Measurements from ENCODE around the gene MYG1.

The MYG1 gene

GRCh38 chr12:53267306-53267998, 32.0 kb upstream of the MYG1 start:
- H3K9ac ChIP-seq (ENCODE audit: low read length in 2 of 2), result peak overlapping the region; percentile 55 to 69
- H3K9me3 ChIP-seq (ENCODE audit: control insufficient read depth in 2 of 2, low read length in 2 of 2), result no peaks in the 10 kb centered on the region
- H3K4me1 ChIP-seq (ENCODE audit: control insufficient read depth, insufficient read depth, low read length), result peaks cover 12% of the 10 kb centered on the region

GRCh38 chr12:53267999-53268629, 31.4 kb upstream of the MYG1 start, which contains the start of gene ESPL1:
ESPL1 (plus strand) TSS chr12:53268299; CDS start chr12:53268767, 468 bp downstream.
- H3K9me3 ChIP-seq (ENCODE audit: control insufficient read depth in 2 of 2, low read length in 2 of 2), result no peaks in the 10 kb centered on the region
- H3K27me3 ChIP-seq (ENCODE audit: control insufficient read depth in 1 of 2, insufficient read depth in 2 of 2, low read length in 2 of 2), result no peaks in the 10 kb centered on the region
- H3K27ac ChIP-seq (ENCODE audit: low read length), result no peak within 1 kb of the TSS
- no peaks in the 10 kb centered on the region for H3K36me3 ChIP-seq (ENCODE audit: control insufficient read depth in 2 of 2, insufficient read depth in 2 of 2, low read length in 2 of 2)
- peak within 1 kb of the TSS; percentile 88 to 90 for H3K4me3 ChIP-seq (ENCODE audit: low read length in 2 of 2)
- H3K9ac ChIP-seq (ENCODE audit: low read length in 2 of 2), result peak within 1 kb of the TSS; percentile 55 to 69
- peaks cover 12% of the 10 kb centered on the region for H3K4me1 ChIP-seq (ENCODE audit: control insufficient read depth, insufficient read depth, low read length)

More at GRCh38 chr12:53267306-53267998, 32.0 kb upstream of the MYG1 start:
- no peaks in the 10 kb centered on the region for H3K36me3 ChIP-seq (ENCODE audit: control insufficient read depth in 2 of 2, insufficient read depth in 2 of 2, low read length in 2 of 2)
- H3K27me3 ChIP-seq (ENCODE audit: control insufficient read depth in 1 of 2, insufficient read depth in 2 of 2, low read length in 2 of 2), result no peaks in the 10 kb centered on the region
- no peak overlapping the region for H3K27ac ChIP-seq (ENCODE audit: low read length)
- peak overlapping the region; percentile 88 to 90 for H3K4me3 ChIP-seq (ENCODE audit: low read length in 2 of 2)

- Histone ChIP-seq H3K9me3 (ENCODE audit: control insufficient read depth in 2 of 2, low read length in 2 of 2) (no peaks in the 10 kb centered on the region), H3K9ac (ENCODE audit: low read length in 2 of 2) (peak overlapping the region; percentile 55), H3K4me3 (ENCODE audit: low read length in 2 of 2) (peak overlapping the region; percentile 88 to 90), H3K27me3 (ENCODE audit: control insufficient read depth in 1 of 2, insufficient read depth in 2 of 2, low read length in 2 of 2) (no peaks in the 10 kb centered on the region), H3K27ac (ENCODE audit: low read length) (no peak overlapping the region), H3K36me3 (ENCODE audit: control insufficient read depth in 2 of 2, insufficient read depth in 2 of 2, low read length in 2 of 2) (no peaks in the 10 kb centered on the region), H3K4me1 (ENCODE audit: control insufficient read depth, insufficient read depth, low read length) (peaks cover 12% of the 10 kb centered on the region)
Observed at GRCh38 chr12:53268630-53269562, 30.6 kb upstream of the MYG1 start.

GRCh38 chr12:53274445-53274844, 25.1 kb upstream of the MYG1 start:
- no peaks in the 10 kb centered on the region for H3K36me3 ChIP-seq (ENCODE audit: control insufficient read depth in 2 of 2, insufficient read depth in 2 of 2, low read length in 2 of 2)
- H3K27me3 ChIP-seq (ENCODE audit: control insufficient read depth in 1 of 2, insufficient read depth in 2 of 2, low read length in 2 of 2), result no peaks in the 10 kb centered on the region
- H3K27ac ChIP-seq (ENCODE audit: low read length), result no peak overlapping the region
- H3K4me1 ChIP-seq (ENCODE audit: control insufficient read depth, insufficient read depth, low read length), result no peaks in the 10 kb centered on the region
- no peak overlapping the region for H3K9ac ChIP-seq (ENCODE audit: low read length in 2 of 2)
- no peak overlapping the region for H3K4me3 ChIP-seq (ENCODE audit: low read length in 2 of 2)
- H3K9me3 ChIP-seq (ENCODE audit: control insufficient read depth in 2 of 2, low read length in 2 of 2), result no peaks in the 10 kb centered on the region

GRCh38 chr12:53276511-53276910, 23.0 kb upstream of the MYG1 start:
- Histone ChIP-seq H3K9ac (ENCODE audit: low read length in 2 of 2) (no peak overlapping the region), H3K27me3 (ENCODE audit: control insufficient read depth in 1 of 2, insufficient read depth in 2 of 2, low read length in 2 of 2) (no peaks in the 10 kb centered on the region), H3K4me3 (ENCODE audit: low read length in 2 of 2) (no peak overlapping the region), H3K9me3 (ENCODE audit: control insufficient read depth in 2 of 2, low read length in 2 of 2) (no peaks in the 10 kb centered on the region), H3K4me1 (ENCODE audit: control insufficient read depth, insufficient read depth, low read length) (no peaks in the 10 kb centered on the region), H3K36me3 (ENCODE audit: control insufficient read depth in 2 of 2, insufficient read depth in 2 of 2, low read length in 2 of 2) (no peaks in the 10 kb centered on the region), H3K27ac (ENCODE audit: low read length) (no peak overlapping the region)

- H3K4me1 ChIP-seq (ENCODE audit: control insufficient read depth, insufficient read depth, low read length), result no peaks in the 10 kb centered on the region
Observed at GRCh38 chr12:53277981-53278380, 21.5 kb upstream of the MYG1 start.

GRCh38 chr12:53279283-53279869, 20.1 kb upstream of the MYG1 start:
- no peak overlapping the region for H3K9ac ChIP-seq (ENCODE audit: low read length in 2 of 2)
- no peaks in the 10 kb centered on the region for H3K27me3 ChIP-seq (ENCODE audit: control insufficient read depth in 1 of 2, insufficient read depth in 2 of 2, low read length in 2 of 2)
- no peaks in the 10 kb centered on the region for H3K4me1 ChIP-seq (ENCODE audit: control insufficient read depth, insufficient read depth, low read length)
- H3K27ac ChIP-seq (ENCODE audit: low read length), result no peak overlapping the region
- H3K36me3 ChIP-seq (ENCODE audit: control insufficient read depth in 2 of 2, insufficient read depth in 2 of 2, low read length in 2 of 2), result no peaks in the 10 kb centered on the region
- H3K4me3 ChIP-seq (ENCODE audit: low read length in 2 of 2), result no peak overlapping the region
- H3K9me3 ChIP-seq (ENCODE audit: control insufficient read depth in 2 of 2, low read length in 2 of 2), result no peaks in the 10 kb centered on the region

More at GRCh38 chr12:53277981-53278380, 21.5 kb upstream of the MYG1 start:
- H3K4me3 ChIP-seq (ENCODE audit: low read length in 2 of 2), result no peak overlapping the region
- no peaks in the 10 kb centered on the region for H3K9me3 ChIP-seq (ENCODE audit: control insufficient read depth in 2 of 2, low read length in 2 of 2)
- no peaks in the 10 kb centered on the region for H3K27me3 ChIP-seq (ENCODE audit: control insufficient read depth in 1 of 2, insufficient read depth in 2 of 2, low read length in 2 of 2)
- no peaks in the 10 kb centered on the region for H3K36me3 ChIP-seq (ENCODE audit: control insufficient read depth in 2 of 2, insufficient read depth in 2 of 2, low read length in 2 of 2)
- H3K9ac ChIP-seq (ENCODE audit: low read length in 2 of 2), result no peak overlapping the region
- no peak overlapping the region for H3K27ac ChIP-seq (ENCODE audit: low read length)

- H3K36me3 ChIP-seq (ENCODE audit: control insufficient read depth in 2 of 2, insufficient read depth in 2 of 2, low read length in 2 of 2), result no peaks in the 10 kb centered on the region
- H3K9ac ChIP-seq (ENCODE audit: low read length in 2 of 2), result no peak overlapping the region
- no peak overlapping the region for H3K27ac ChIP-seq (ENCODE audit: low read length)
- no peaks in the 10 kb centered on the region for H3K27me3 ChIP-seq (ENCODE audit: control insufficient read depth in 1 of 2, insufficient read depth in 2 of 2, low read length in 2 of 2)
- no peaks in the 10 kb centered on the region for H3K4me1 ChIP-seq (ENCODE audit: control insufficient read depth, insufficient read depth, low read length)
- no peaks in the 10 kb centered on the region for H3K9me3 ChIP-seq (ENCODE audit: control insufficient read depth in 2 of 2, low read length in 2 of 2)
- H3K4me3 ChIP-seq (ENCODE audit: low read length in 2 of 2), result no peak overlapping the region
Observed at GRCh38 chr12:53279888-53280498, 19.5 kb upstream of the MYG1 start.

GRCh38 chr12:53286448-53286847, 13.0 kb upstream of the MYG1 start:
- H3K4me1 ChIP-seq (ENCODE audit: control insufficient read depth, insufficient read depth, low read length), result peaks cover 3% of the 10 kb centered on the region
- peak overlapping the region in 1 of 2 donors; percentile 21 for H3K9ac ChIP-seq (ENCODE audit: low read length in 2 of 2)
- no peaks in the 10 kb centered on the region for H3K36me3 ChIP-seq (ENCODE audit: control insufficient read depth in 2 of 2, insufficient read depth in 2 of 2, low read length in 2 of 2)
- H3K27ac ChIP-seq (ENCODE audit: low read length), result no peak overlapping the region
- H3K4me3 ChIP-seq (ENCODE audit: low read length in 2 of 2), result no peak overlapping the region
- H3K27me3 ChIP-seq (ENCODE audit: control insufficient read depth in 1 of 2, insufficient read depth in 2 of 2, low read length in 2 of 2), result no peaks in the 10 kb centered on the region
- H3K9me3 ChIP-seq (ENCODE audit: control insufficient read depth in 2 of 2, low read length in 2 of 2), result no peaks in the 10 kb centered on the region

GRCh38 chr12:53287741-53288216, 11.7 kb upstream of the MYG1 start:
- peaks cover 3% of the 10 kb centered on the region for H3K4me1 ChIP-seq (ENCODE audit: control insufficient read depth, insufficient read depth, low read length)
- peak overlapping the region in 1 of 2 donors; percentile 22 for H3K9ac ChIP-seq (ENCODE audit: low read length in 2 of 2)
- H3K9me3 ChIP-seq (ENCODE audit: control insufficient read depth in 2 of 2, low read length in 2 of 2), result no peaks in the 10 kb centered on the region
- no peaks in the 10 kb centered on the region for H3K36me3 ChIP-seq (ENCODE audit: control insufficient read depth in 2 of 2, insufficient read depth in 2 of 2, low read length in 2 of 2)
- H3K27me3 ChIP-seq (ENCODE audit: control insufficient read depth in 1 of 2, insufficient read depth in 2 of 2, low read length in 2 of 2), result no peaks in the 10 kb centered on the region
- H3K27ac ChIP-seq (ENCODE audit: low read length), result no peak overlapping the region
- H3K4me3 ChIP-seq (ENCODE audit: low read length in 2 of 2), result no peak overlapping the region
